HG02938 (cell line): ENCODE data around the gene CDKN3.
"Not testable (repeated sequence)": the region's sequence is repeated elsewhere in the genome, so short reads cannot be mapped to it uniquely, and the experiment has no call there.

Experiments used
- ATAC-seq: cut with Tn5 transposase; IDR thresholded peaks from one replicate; pipeline ENCODE4 v1.9.1; 2021; ENCODE audit warnings: mild to moderate bottlenecking, moderate library complexity; ENCODE audit not compliant: unreplicated experiment

CDKN3 gene

GRCh38 chr14:54369343-54369742 is 27.5 kb upstream of the CDKN3 start:
- no peak for ATAC-seq

DNA sequence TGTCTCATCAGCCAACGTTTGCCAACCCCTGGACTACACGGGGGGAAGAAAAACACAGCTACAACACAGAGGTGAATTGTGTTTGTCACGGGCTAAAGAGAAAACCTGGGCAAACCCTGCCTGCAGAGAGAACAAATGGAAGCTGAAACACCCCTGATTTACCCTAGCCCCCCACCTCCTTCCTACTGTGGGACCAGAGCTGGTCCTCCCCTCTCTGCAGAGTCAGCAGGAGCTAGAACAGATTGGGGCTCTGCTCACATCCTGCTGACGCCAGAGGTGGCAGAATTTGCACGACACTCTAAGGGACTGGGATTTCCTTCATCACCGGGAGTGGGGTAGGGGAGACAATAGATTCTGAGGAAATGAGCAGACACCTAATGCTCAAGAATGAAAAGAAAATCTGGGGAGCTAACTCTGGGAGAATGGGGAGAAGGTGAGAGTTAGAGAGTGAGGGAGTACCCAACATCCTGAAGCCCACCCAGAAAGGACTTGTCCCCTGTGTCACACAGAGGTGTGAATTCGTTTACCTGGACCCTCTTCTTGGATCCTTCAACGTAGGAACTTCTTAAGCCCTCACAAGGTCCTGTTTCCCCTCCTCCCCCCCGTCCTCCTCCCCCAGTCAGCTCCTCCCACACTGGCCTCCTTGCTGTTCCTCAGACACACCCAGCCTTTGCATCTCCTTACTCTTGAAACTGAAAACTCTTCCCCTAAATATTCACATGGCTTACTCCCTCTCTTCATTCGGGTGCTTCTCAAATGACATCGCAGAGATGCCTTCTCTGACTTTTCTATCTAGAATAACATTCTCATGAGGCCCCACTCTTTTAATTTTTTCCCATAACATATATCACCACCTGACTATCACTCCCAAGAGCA is 26.2 kb upstream of the CDKN3 start:
- ATAC-seq: no peak

DNA sequence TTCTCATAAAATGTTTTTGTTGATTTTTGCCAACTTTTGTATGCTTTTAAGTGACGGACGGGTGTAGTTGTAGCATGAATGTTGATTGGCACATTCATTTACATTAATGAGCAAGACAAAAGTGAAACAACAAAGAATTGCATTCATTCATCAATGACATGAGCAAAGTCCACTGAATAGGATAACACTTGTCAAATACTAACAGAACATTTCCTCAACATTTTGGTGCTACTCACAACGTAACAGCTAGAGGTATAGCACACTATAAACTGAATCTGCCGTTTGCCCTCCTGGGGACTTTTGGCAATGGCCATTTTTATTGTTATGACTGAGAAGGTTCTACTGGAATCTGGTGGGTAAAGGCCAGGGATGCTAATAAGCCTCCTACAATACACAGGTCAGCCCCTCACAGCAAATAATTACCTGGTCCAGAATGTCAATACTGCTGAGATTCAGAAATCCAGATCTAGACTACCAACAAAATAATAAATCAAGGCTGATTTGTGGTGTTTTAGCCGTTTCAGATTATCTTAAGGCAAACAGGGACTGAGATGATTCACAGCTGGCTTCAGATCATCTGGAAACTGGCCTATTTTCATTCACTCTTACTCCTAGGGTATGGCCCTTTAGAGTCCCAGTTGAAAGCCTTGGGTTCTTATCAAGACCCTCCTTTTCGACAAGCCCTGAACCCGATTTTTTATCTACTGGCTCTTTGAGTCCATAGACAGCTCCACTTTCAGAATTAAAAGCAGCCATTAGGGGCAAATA is 22.5 kb upstream of the CDKN3 start:
- ATAC-seq: no peak

- no peak for ATAC-seq
Observed at GRCh38 chr14:54377501-54377900, 19.3 kb upstream of the CDKN3 start.

DNA sequence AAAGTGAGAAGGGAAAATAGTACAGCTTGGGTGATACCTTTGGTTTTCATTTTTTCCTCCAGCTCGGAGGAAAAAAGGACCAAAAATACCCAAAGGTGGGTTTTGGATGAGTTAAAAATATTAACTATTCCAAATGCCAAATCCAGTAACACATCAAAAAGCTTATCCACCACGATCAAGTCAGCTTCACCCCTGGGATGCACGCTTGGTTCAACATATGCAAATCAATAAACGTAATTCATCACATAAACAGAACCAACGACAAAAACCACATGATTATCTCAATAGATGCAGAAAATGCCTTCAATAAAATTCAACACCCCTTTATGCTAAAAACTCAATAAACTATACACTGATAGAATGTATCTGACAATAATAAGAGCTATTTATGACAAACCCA is 17.9 kb upstream of the CDKN3 start:
- ATAC-seq: not testable (repeated sequence)

GRCh38 chr14:54380558-54380957 is 16.2 kb upstream of the CDKN3 start:
- not testable (repeated sequence) for ATAC-seq

DNA sequence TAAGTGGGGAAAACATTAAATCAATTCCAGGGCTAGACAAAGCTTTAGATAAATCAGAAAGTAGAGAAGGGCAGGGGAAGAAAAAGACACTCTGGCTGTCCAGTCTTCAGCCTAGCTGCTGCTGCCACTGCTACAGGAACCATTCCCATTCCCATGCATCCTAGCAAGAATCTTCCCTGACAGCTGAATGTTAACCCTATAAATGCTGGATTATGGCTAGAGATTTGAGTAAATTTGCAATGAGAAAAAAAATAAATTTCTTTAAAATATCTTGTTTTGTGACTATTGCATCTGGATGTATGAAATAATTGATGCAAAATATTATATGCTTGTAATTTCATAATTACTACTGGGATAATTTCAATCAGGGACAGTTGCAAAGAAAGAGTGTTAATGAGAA is 15.0 kb upstream of the CDKN3 start:
- ATAC-seq: no peak

DNA sequence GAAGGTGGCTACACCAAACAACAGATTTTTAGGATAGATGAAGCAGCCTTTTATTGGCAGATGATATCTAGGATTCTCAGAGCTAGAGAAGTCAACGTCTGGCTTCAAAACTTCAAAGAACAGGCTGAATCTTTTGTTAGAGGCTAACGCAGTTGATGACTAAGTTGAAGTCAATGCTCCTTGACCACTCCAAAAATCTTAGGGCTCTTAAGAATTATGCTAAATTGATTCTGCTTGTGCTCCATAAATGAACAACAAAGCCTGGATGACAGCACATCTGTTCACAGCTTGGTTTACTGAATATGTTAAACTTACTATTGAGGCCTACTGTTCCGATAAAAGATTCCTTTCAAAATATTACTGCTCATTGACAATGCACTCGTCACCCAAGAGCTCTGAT is 13.0 kb upstream of the CDKN3 start:
- ATAC-seq: no peak

DNA sequence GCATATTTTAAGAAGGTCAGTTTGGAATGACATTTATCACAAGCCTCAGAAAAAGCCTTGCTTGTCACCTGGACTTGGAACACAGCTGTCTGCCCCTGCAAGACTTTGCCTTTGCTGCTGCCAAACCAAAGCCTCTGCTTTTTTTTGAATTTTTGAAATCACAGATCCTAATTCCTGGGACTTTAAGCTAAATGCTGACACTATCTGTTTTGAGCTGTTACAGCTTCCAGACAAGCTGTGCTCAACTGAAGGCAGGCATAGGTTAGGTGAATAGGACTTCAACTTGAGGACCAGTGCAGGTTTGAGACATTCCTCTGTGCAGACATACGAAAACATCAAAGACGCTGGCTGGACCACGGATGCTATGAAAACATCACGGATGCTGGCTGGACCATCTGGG is 11.3 kb upstream of the CDKN3 start:
- ATAC-seq: no peak

DNA sequence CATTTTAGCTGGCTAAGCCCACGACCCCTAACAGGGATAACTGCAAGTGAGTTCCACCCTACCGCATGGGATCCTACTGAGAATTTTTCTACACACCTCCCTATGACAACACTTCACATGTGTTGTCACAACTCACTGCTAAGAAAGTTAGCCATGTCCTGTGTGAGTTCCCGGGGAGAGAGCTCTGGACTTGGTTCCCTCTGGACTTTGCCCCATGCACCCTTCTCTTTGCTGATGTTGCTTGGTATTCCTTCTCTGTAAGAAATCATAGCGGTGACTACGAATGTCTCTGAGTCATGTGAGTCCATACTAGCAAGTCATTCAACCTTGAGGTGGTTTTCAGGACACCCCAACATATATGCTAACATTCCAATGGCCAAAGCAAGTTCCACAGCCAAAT is 9.5 kb upstream of the CDKN3 start:
- ATAC-seq: no peak

DNA sequence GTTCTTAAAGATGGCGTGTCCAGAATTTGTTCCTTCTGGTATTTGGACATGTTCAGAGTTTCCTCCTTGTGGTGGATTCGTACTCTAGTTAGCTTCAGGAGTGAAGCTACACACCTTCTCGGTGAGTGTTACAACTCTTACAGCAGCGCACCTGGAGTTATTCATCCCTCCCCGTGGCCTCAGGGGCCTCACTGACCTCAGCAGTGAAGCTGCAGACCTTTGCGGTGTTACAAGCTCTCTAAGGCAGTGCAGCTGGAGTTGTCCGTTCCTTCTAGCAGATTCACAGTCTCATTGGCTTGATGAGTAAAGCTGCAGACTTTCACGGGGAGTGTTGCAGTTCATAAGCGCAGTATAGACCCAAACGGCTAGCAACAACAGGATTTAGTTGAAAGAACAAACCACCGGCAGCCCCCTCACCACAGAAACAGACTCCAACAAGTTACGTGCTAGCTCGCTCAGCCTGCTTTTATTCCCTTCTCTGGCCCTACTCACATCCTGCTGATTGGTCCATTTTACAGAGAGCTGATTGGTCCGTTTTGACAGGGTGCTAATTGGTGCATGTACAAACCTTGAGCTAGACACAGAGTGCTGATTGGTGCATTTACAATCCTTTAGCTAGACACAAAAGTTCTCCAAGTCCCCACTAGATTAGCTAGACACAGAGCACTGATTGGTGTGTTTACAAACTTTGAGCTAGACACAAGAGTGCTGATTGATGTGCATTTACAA is 4.5 kb upstream of the CDKN3 start:
- no peak for ATAC-seq

DNA sequence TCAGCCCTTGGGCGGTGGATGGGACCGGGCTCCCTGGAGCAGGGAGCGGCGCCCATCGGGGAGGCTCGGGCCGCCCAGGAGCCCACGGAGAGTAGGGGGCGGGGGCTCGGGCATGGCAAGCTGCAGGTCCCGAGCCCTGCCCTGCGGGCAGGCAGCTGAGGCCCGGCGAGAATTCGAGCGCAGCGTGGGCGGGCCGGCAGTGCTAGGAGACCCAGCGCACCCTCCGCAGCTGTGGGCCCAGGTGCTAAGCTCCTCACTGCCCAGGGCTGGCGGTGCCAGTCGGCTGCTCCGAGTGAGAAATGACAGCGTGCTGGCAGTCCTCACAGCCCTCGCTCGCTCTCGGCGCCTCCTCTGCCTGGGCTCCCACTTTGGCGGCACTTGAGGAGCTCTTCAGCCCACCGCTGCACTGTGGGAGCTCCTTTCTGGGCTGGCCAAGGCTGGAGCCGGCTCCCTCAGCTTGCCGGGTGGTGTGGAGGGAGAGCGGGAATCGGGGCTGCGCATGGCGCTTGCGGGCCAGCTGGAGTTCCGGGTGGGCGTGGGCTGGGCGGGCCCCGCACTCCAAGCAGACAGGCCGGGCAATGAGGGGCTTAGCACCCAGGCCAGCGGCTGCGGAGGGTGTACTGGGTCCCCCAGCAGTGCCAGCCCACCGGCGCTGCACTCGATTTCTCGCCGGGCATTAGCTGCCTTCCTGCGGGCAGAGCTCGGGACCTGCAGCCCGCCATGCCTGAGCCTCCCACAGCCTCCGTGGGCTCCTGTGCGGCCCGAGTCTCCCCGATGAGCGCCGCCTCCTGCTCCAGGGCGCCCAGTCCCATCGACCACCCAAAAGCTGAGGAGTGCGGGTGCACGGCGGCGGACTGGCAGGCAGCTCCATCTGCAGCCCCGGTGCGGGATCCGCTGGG is 3.6 kb upstream of the CDKN3 start:
- not testable (repeated sequence) for ATAC-seq

- ATAC-seq: no peak
Observed at GRCh38 chr14:54394596-54394995, 2.2 kb upstream of the CDKN3 start.

GRCh38 chr14:54395284-54395683 is 1.5 kb upstream of the CDKN3 start:
- no peak for ATAC-seq

GRCh38 chr14:54395716-54396115 is 1.1 kb upstream of the CDKN3 start:
- ATAC-seq: no peak

DNA sequence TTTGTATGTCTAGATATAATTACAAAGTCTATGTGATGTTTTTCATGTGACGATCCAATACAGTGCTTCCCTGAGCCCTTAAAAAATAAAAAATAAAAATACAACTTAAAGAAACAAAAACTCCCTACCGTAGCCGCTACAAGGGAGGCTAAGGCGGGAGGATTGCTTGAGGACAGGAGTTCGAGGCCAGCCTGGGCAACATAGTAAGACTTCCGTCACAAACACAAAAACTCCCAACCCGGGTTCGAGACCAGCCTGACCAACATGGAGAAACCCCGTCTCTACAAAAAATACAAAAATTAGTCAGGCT is 669 bp upstream of the CDKN3 start:
- no peak for ATAC-seq

DNA sequence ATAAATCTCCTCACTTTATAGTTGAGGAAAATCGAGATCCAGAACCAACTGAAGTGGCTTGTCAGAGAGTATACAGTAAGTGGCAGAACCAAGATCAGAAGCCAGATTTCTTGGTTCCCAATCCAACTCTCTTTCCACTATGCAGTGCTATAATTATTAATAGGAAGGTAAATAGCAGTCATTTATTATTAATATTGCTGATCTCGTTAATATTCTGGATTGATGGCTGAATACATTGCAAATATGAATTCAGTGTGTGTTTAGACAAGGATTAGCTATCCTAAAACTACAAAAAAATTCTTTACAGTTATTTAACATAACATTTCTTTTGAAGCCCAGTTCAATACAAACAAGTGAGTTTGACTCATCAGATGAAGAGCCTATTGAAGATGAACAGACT is 2.8 kb downstream of the CDKN3 start:
- ATAC-seq: no peak

- not testable (repeated sequence) for ATAC-seq
Observed at GRCh38 chr14:54403401-54404005, 6.7 kb downstream of the CDKN3 start.

DNA sequence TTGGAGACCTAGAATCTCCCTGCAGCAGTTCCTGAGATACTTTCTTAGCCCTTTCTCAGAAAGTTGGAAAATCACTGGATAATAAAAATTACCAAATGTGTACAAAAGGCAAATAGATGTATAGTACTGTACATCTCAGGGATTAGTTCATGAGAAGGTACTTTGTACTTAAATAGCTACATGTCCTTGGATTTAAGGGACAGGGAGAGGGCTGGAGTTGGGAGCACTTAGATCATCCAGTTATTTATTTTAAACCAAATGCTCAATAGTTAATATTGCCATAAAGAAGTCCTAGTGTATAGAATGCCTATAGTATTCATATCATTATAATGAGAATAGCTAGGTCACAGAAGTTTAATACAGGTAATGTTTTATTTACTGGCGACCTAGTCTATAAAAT is 13.4 kb downstream of the CDKN3 start:
- ATAC-seq: no peak

- ATAC-seq: no peak
Observed at GRCh38 chr14:54411371-54411770, 14.6 kb downstream of the CDKN3 start.
